ENCODE data around the gene ZG16B. TPM values are rescaled to one million over a fixed set of nuclear protein-coding genes. Genes with fewer than 3 reads are reported as not detected.

The ZG16B gene
- total and polyA plus RNA-seq, 2 of the 8 experiments (the other 6 are each of a cell fraction or from before 2014, with no cell fraction given) = 0.11 TPM; not detected in 1

DNA sequence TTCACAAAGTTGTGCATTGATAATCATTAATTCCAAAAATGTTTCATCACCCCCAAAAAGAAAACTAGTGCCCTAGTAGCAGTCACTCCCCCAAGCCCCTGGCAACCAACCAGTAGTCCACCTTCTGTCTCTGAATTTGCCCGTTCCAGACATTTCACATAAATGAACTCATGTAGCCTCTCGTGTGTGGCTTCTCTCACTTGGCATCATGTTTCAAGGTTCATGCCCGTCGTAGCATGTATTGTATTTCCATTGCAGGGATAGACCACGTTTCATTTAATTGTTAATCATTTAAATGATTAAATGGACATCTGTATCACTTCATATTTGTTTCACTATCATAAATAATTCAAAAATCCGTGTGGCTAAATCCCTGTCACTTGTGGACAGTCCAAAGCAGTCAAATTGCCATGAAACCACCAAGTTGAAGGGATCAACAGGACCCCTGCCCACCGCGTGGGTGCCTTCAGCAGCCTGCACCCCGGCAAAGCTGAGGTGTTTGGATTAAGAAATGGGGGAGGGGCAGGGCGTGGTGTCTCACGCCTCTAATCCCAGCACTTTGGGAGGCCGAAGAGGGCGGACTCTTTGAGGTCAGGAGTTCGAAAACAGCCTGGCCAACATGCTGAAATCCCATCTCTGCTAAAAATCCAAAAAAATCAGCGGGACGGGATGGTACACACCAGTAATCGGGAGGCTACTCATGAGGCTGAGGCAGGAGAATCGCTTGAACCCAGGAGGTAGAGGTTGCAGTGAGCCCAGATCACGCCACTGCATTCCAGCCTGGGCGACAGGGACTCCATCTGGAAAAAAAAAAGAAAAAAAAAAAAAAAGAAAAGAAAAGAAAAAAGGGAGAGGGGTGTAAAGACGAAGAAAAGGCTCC is 44.2 kb downstream of the ZG16B start (continued):
- TF ChIP-seq RNF2 (IDR thresholded peaks at IDR 0.05; ENCODE audit: borderline replicate concordance, low read depth, low read length, missing control alignments, poor library complexity, severe bottlenecking) (no peak), RFX5 (IDR thresholded peaks at IDR 0.05; ENCODE audit: borderline replicate concordance, low read depth, low read length) (no peak), SP4 (IDR thresholded peaks at IDR 0.05; ENCODE audit: low read length) (no peak), GTF2F1 (IDR thresholded peaks at IDR 0.05; ENCODE audit: borderline replicate concordance, low read depth, low read length) (no peak), MAFK (IDR thresholded peaks at IDR 0.05; ENCODE audit: low read depth, low read length) (no peak)

Data from H1 (cell line).